CD4-positive, alpha-beta T cell (primary cell): ENCODE data around the gene GGTLC2. TPM values are rescaled to one million over a fixed set of nuclear protein-coding genes. Genes with fewer than 3 reads are reported as not detected.
"Not testable (repeated sequence)": the region's sequence is repeated elsewhere in the genome, so short reads cannot be mapped to it uniquely, and the experiment has no call there.

ENCODE experiments used
- ATAC-seq: fragments of 200-7000 bp; cut with Tn5 transposase; one replicate; pipeline ENCODE4 v1.10.0; 2022; ENCODE audit warnings: mild to moderate bottlenecking; ENCODE audit not compliant: poor library complexity
- CTCF ChIA-PET: fragments of 350-600 bp; sonication (Branson Sonifier 250); formaldehyde crosslinking; loops from one replicate; lab custom pipeline; 2021; ENCODE audit warnings: antibody characterized with exemption, inconsistent platforms; lab: Charles Lee
- POLR2A ChIA-PET: fragments of 350-600 bp; sonication (Branson Sonifier 250); formaldehyde crosslinking; loops from one replicate; lab custom pipeline; 2021; ENCODE audit warnings: antibody characterized with exemption, inconsistent platforms; lab: Charles Lee
- DNase-seq, 14 experiments: peaks; one replicate each; pipeline ENCODE4 v3.0.0-alpha.2; 2013 to 2020; ENCODE audit warnings: mixed read lengths in 2 of 14
- H3K27ac ChIP-seq, 2 donors: one replicate each; pipeline versions ENCODE4 v1.5.1 to v1.7.0; 2013; ENCODE audit warnings: low read length in 2 of 2, low read depth in 1 of 2, mild to moderate bottlenecking in 1 of 2
- H3K27me3 ChIP-seq, 2 experiments: 1 replicate in 1 of 2; 2 replicates in 1 of 2; pipeline versions ENCODE4 v1.6.1 to v1.7.0; 2013; ENCODE audit warnings: low read length in 2 of 2, control low read depth in 1 of 2, mild to moderate bottlenecking in 1 of 2, moderate library complexity in 1 of 2; ENCODE audit not compliant: insufficient read depth in 2 of 2, control insufficient read depth in 1 of 2
- H3K36me3 ChIP-seq: one replicate; pipeline ENCODE4 v1.6.1; 2013; ENCODE audit warnings: low read length, control low read depth; ENCODE audit not compliant: insufficient read depth
- H3K4me1 ChIP-seq: one replicate; pipeline ENCODE4 v1.6.1; 2013; ENCODE audit warnings: low read length, control low read depth; ENCODE audit not compliant: insufficient read depth
- H3K4me3 ChIP-seq: one replicate; pipeline ENCODE4 v1.5.1; 2013; ENCODE audit warnings: mild to moderate bottlenecking, low read length, moderate library complexity
- H3K9me3 ChIP-seq, 2 experiments: 1 replicate in 1 of 2; 2 replicates in 1 of 2; pipeline versions ENCODE4 v1.6.1 to v1.7.0; 2013; ENCODE audit warnings: low read length in 2 of 2, mild to moderate bottlenecking in 2 of 2, control low read depth in 1 of 2, moderate library complexity in 1 of 2; ENCODE audit not compliant: control insufficient read depth in 1 of 2, insufficient read depth in 1 of 2
- H3K27ac Mint-ChIP-seq: one replicate; pipeline ENCODE4 v1.8.0; 2020; ENCODE audit warnings: mixed read lengths
- H3K27me3 Mint-ChIP-seq: one replicate; pipeline ENCODE4 v1.8.0; 2021; ENCODE audit warnings: mixed read lengths
- H3K36me3 Mint-ChIP-seq: one replicate; pipeline ENCODE4 v1.8.0; 2021; ENCODE audit warnings: low read depth, mixed read lengths
- H3K4me1 Mint-ChIP-seq: one replicate; pipeline ENCODE4 v1.8.0; 2021; ENCODE audit warnings: low read depth, mixed read lengths
- H3K4me3 Mint-ChIP-seq: one replicate; pipeline ENCODE4 v1.8.0; 2020; ENCODE audit warnings: mild to moderate bottlenecking, mixed read lengths
- H3K9me3 Mint-ChIP-seq: one replicate; pipeline ENCODE4 v1.8.0; 2020; ENCODE audit warnings: mixed read lengths
- intact Hi-C, 2 experiments: fragments of 100-400 bp; cut with DNase I in 1 of 2; cut with micrococcal nuclease in 1 of 2; formaldehyde crosslinking; loops; one replicate each; pipeline versions ENCODE4 v1.15.1 to v1.9.0; 2023 to 2025; cut with DNase I, micrococcal nuclease
- total RNA-seq, 174 experiments: library from RNA in 2 of 174; stranded (reverse) in 2 of 174; gene quantifications; one replicate each; pipeline ENCODE4 v1.2.3 and lab custom pipeline; 2021 to 2026
- TF ChIP-seq, protein P1 (sequence below): fragments of 200-600 bp; IDR thresholded peaks from one replicate; pipeline ENCODE4 v1.8.0; 2022; ENCODE audit warnings: antibody characterized with exemption, mild to moderate bottlenecking

GGTLC2 gene
- total RNA-seq, 2 experiments from 2014 or later: not detected

DNA sequence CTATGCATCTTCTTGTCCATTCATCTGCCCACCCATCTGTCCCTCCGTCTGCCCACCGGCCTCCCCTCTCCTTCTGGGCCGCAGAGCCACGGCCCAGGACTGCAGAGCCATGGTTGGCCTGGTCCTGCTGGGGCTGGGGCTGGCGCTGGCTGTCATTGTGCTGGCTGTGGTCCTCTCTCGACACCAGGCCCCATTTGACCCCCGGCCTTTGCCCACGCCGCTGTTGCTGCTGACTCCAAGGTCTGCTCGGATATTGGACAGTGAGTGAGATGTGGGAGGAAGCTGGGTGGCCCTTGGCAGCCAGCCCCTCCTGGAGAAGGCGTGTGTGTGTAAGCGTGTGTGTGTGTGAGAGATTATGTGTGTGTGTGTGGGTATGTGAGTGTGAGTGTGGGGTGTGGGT is 7.7 kb downstream of the GGTLC2 start:
- H3K27ac ChIP-seq, H3K4me1 ChIP-seq, DNase-seq, H3K9me3 ChIP-seq, H3K27ac Mint-ChIP-seq, H3K27me3 Mint-ChIP-seq, ATAC-seq, CTCF ChIA-PET, intact Hi-C loops, H3K36me3 Mint-ChIP-seq, H3K4me3 ChIP-seq, H3K9me3 Mint-ChIP-seq, H3K4me3 Mint-ChIP-seq, POLR2A ChIA-PET, H3K36me3 ChIP-seq, H3K27me3 ChIP-seq: not testable (repeated sequence)
- peaks cover 25% of the 10 kb centered on the region for H3K4me1 Mint-ChIP-seq

- intact Hi-C loops, H3K4me3 Mint-ChIP-seq: not testable (repeated sequence)
These were observed 8.2 kb downstream of the GGTLC2 start for GRCh38 chr22:22652573-22652972.

GRCh38 chr22:22653677-22654381 is 9.4 kb downstream of the GGTLC2 start:
- ATAC-seq, H3K36me3 ChIP-seq, H3K27me3 Mint-ChIP-seq, H3K9me3 ChIP-seq, H3K4me1 ChIP-seq, CTCF ChIA-PET, H3K9me3 Mint-ChIP-seq, intact Hi-C loops, H3K27ac Mint-ChIP-seq, POLR2A ChIA-PET, H3K4me3 Mint-ChIP-seq, H3K27ac ChIP-seq, H3K36me3 Mint-ChIP-seq, H3K27me3 ChIP-seq, H3K4me3 ChIP-seq: not testable (repeated sequence)
- peaks cover 25% of the 10 kb centered on the region for H3K4me1 Mint-ChIP-seq
- DNase-seq: peak in 2 of 14 experiments; percentile 5 to 21

More at GRCh38 chr22:22652573-22652972, 8.2 kb downstream of the GGTLC2 start:
- H3K27ac Mint-ChIP-seq, DNase-seq, H3K36me3 Mint-ChIP-seq, CTCF ChIA-PET, H3K27me3 Mint-ChIP-seq, H3K9me3 ChIP-seq, H3K27me3 ChIP-seq, ATAC-seq, H3K27ac ChIP-seq, H3K4me1 ChIP-seq, POLR2A ChIA-PET, H3K9me3 Mint-ChIP-seq, H3K36me3 ChIP-seq, H3K4me3 ChIP-seq: not testable (repeated sequence)
- peaks cover 25% of the 10 kb centered on the region for H3K4me1 Mint-ChIP-seq

DNA sequence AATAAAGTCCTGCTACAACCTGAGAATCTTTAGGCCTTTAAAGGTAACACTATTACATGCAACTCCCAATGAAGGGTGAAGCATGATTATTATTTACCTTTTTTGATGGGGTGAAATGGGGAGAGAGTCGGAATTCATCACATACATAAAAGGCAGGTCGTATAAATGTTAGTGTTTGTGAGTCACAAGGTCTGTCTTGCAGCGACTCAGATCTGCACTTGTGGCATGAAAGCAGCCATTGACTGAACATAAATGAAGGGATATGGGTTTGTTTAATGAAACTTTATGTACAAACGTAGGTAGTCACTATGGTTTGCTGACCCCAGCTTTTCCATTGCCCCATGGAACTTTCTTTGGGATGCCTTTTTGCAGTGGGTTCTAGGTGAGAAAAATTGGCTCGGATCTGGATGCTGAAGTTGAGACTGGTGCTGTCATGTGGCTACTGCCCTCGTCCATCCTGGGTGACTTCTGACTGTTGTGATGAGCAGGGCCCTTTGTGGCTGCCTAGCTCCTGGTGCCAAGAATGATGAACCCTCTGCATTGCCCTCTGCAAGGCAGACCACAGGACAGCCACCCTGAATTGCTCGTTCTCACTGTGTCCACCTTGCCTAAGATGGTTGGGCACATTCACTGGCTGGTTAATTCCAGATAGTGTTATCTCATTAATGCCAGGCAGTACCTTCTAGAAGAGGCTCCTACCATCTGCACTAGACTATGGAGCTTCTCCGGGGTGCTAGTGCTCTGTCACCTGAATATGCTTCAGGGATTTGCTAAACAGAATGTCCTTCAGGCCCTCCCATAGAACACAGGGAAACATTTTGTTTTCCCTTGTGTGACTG is 11.3 kb downstream of the GGTLC2 start:
- Mint-ChIP-seq H3K4me3 (no peak overlapping the region), H3K36me3 (no peaks in the 10 kb centered on the region), H3K27ac (no peak overlapping the region), H3K4me1 (peaks cover 25% of the 10 kb centered on the region), H3K9me3 (no peaks in the 10 kb centered on the region), H3K27me3 (no peaks in the 10 kb centered on the region)
- Histone ChIP-seq H3K27me3 (no peaks in the 10 kb centered on the region), H3K9me3 (no peaks in the 10 kb centered on the region), H3K4me1 (peaks cover 9% of the 10 kb centered on the region), H3K27ac (no peak overlapping the region), H3K36me3 (no peaks in the 10 kb centered on the region), H3K4me3 (no peak overlapping the region)
- CTCF ChIA-PET: no interaction called here
- TF ChIP-seq, protein P1, sequence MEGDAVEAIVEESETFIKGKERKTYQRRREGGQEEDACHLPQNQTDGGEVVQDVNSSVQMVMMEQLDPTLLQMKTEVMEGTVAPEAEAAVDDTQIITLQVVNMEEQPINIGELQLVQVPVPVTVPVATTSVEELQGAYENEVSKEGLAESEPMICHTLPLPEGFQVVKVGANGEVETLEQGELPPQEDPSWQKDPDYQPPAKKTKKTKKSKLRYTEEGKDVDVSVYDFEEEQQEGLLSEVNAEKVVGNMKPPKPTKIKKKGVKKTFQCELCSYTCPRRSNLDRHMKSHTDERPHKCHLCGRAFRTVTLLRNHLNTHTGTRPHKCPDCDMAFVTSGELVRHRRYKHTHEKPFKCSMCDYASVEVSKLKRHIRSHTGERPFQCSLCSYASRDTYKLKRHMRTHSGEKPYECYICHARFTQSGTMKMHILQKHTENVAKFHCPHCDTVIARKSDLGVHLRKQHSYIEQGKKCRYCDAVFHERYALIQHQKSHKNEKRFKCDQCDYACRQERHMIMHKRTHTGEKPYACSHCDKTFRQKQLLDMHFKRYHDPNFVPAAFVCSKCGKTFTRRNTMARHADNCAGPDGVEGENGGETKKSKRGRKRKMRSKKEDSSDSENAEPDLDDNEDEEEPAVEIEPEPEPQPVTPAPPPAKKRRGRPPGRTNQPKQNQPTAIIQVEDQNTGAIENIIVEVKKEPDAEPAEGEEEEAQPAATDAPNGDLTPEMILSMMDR: no peak
- POLR2A ChIA-PET: no interaction called here
- ATAC-seq (no peak), DNase-seq (no peak)
- intact Hi-C loops: no loop called here
